Cerebellar cortex (tissue), 1 donor: ENCODE data around the gene FCGR3B.
"Not testable (repeated sequence)": the region's sequence is repeated elsewhere in the genome, so short reads cannot be mapped to it uniquely, and the experiment has no call there.

Source experiments
- DNase-seq: peaks from one replicate; pipeline ENCODE4 v3.0.0-alpha.2; 2015; ENCODE audit warnings: low spot score

Gene FCGR3B

GRCh38 chr1:161631076-161631475 lies at the start of gene FCGR3B:
FCGR3B (minus strand) TSS chr1:161631176; CDS start chr1:161631094, 82 bp downstream.
- DNase-seq, result no peak

GRCh38 chr1:161678500-161678899 lies 47.5 kb upstream of the FCGR3B start:
- no peak for DNase-seq

- DNase-seq, result no peak
Observed at GRCh38 chr1:161676958-161677689, 46.1 kb upstream of the FCGR3B start.

- no peak for DNase-seq
Observed at GRCh38 chr1:161676441-161676840, 45.5 kb upstream of the FCGR3B start.

- not testable (repeated sequence) for DNase-seq
Observed at GRCh38 chr1:161674908-161675307, 43.9 kb upstream of the FCGR3B start.

- DNase-seq, result not testable (repeated sequence)
Observed at GRCh38 chr1:161674447-161674846, 43.5 kb upstream of the FCGR3B start.

GRCh38 chr1:161673437-161673836 lies 42.5 kb upstream of the FCGR3B start:
- not testable (repeated sequence) for DNase-seq

GRCh38 chr1:161671045-161672020 lies 40.4 kb upstream of the FCGR3B start:
- DNase-seq, result not testable (repeated sequence)

- not testable (repeated sequence) for DNase-seq
Observed at GRCh38 chr1:161664689-161665088, 33.7 kb upstream of the FCGR3B start.

- DNase-seq, result not testable (repeated sequence)
Observed at GRCh38 chr1:161663569-161663968, 32.6 kb upstream of the FCGR3B start.

- not testable (repeated sequence) for DNase-seq
Observed at GRCh38 chr1:161662684-161663339, 31.8 kb upstream of the FCGR3B start, which contains the start of gene FCGR2B. FCGR2B (plus strand) TSS chr1:161663143; CDS start chr1:161663242, 99 bp downstream.

- not testable (repeated sequence) for DNase-seq
Observed at GRCh38 chr1:161661660-161662311, 30.8 kb upstream of the FCGR3B start.

GRCh38 chr1:161658524-161658923 lies 27.5 kb upstream of the FCGR3B start:
- DNase-seq, result not testable (repeated sequence)

GRCh38 chr1:161653971-161654370 lies 23.0 kb upstream of the FCGR3B start:
- not testable (repeated sequence) for DNase-seq

GRCh38 chr1:161653541-161653940 lies 22.6 kb upstream of the FCGR3B start:
- not testable (repeated sequence) for DNase-seq

- peak; percentile 37 for DNase-seq
Observed at GRCh38 chr1:161647507-161648360, 16.8 kb upstream of the FCGR3B start.

GRCh38 chr1:161644855-161645254 lies 13.9 kb upstream of the FCGR3B start:
- DNase-seq, result not testable (repeated sequence)

- DNase-seq, result not testable (repeated sequence)
Observed at GRCh38 chr1:161643481-161644208, 12.7 kb upstream of the FCGR3B start.

- DNase-seq, result not testable (repeated sequence)
Observed at GRCh38 chr1:161642697-161643096, 11.7 kb upstream of the FCGR3B start.

GRCh38 chr1:161639203-161639602 lies 8.2 kb upstream of the FCGR3B start:
- DNase-seq, result not testable (repeated sequence)
